WTC11 (cell line): Measurements from ENCODE around the gene GSG1L. TPM values are rescaled to one million over a fixed set of nuclear protein-coding genes. Genes with fewer than 3 reads are reported as not detected.
"Not testable (repeated sequence)": the region's sequence is repeated elsewhere in the genome, so short reads cannot be mapped to it uniquely, and the experiment has no call there.

Source experiments
- ATAC-seq: fragments of 200-7000 bp; cut with Tn5 transposase; 2 replicates; pipeline ENCODE4 v1.10.0; 2021; ENCODE audit warnings: mild to moderate bottlenecking, moderate library complexity
- CTCF ChIA-PET: fragments of 300-600 bp; sonication (Branson Sonifier 250); formaldehyde crosslinking; loops from one replicate; lab custom pipeline; 2021; ENCODE audit warnings: antibody characterized with exemption; lab: Charles Lee
- POLR2A ChIA-PET: fragments of 350-600 bp; sonication (Branson Sonifier 250); formaldehyde crosslinking; loops from one replicate; lab custom pipeline; 2021; ENCODE audit warnings: antibody characterized with exemption; lab: Charles Lee
- DNase-seq: peaks from one replicate; pipeline ENCODE4 v3.0.0; 2021; ENCODE audit warnings: low spot score
- H3K27ac Mint-ChIP-seq: 2 replicates; pipeline ENCODE4 v1.8.0; 2021; ENCODE audit warnings: mixed read lengths
- H3K27me3 Mint-ChIP-seq: 2 replicates; pipeline ENCODE4 v1.8.0; 2021; ENCODE audit warnings: low read depth, mild to moderate bottlenecking, moderate library complexity, mixed read lengths
- H3K36me3 Mint-ChIP-seq: 2 replicates; pipeline ENCODE4 v1.8.0; 2021; ENCODE audit warnings: mixed read lengths
- H3K4me1 Mint-ChIP-seq: 2 replicates; pipeline ENCODE4 v1.8.0; 2022; ENCODE audit warnings: mixed read lengths
- H3K4me3 Mint-ChIP-seq: 2 replicates; pipeline ENCODE4 v1.8.0; 2021; ENCODE audit warnings: mild to moderate bottlenecking, moderate library complexity, mixed read lengths
- H3K9me3 Mint-ChIP-seq: 2 replicates; pipeline ENCODE4 v1.8.0; 2021; ENCODE audit warnings: mixed read lengths
- JUN ChIP-seq: sonication (generic); formaldehyde crosslinking; IDR thresholded peaks from 2 replicates; pipeline ENCODE4 v1.8.0; 2023; ENCODE audit warnings: mild to moderate bottlenecking, missing genetic modification reagents
- OVOL2 ChIP-seq: fragments of 250-450 bp; sonication (Bioruptor Pico); IDR thresholded peaks from 2 replicates; pipeline ENCODE4 v1.9.0; 2021; ENCODE audit warnings: mild to moderate bottlenecking, borderline replicate concordance
- TP53 ChIP-seq: sonication (generic); formaldehyde crosslinking; IDR thresholded peaks from 2 replicates; pipeline ENCODE4 v1.8.1; 2023; ENCODE audit warnings: mild to moderate bottlenecking, missing genetic modification reagents
- total RNA-seq: library from RNA; stranded (reverse); gene quantifications from 3 replicates; pipeline ENCODE4 v1.2.3, GENCODE V29; 2021
- TF ChIP-seq, protein P1 (sequence below): sonication (generic); formaldehyde crosslinking; IDR thresholded peaks from 2 replicates; pipeline ENCODE4 v1.8.0; 2023; ENCODE audit warnings: missing genetic modification reagents, mild to moderate bottlenecking, borderline replicate concordance
- TF ChIP-seq, protein P2 (sequence below): sonication (generic); formaldehyde crosslinking; IDR thresholded peaks from 2 replicates; pipeline ENCODE4 v1.8.1; 2023; ENCODE audit warnings: mild to moderate bottlenecking, missing genetic modification reagents
- TF ChIP-seq, protein P3 (sequence below): fragments of 250-450 bp; sonication (Bioruptor Pico); IDR thresholded peaks from 2 replicates; pipeline ENCODE4 v1.9.0; 2021; ENCODE audit warnings: mild to moderate bottlenecking, borderline replicate concordance
- TF ChIP-seq, protein P4 (sequence below): fragments of 250-450 bp; sonication (Bioruptor Pico); conservative IDR thresholded peaks from 2 replicates; pipeline ENCODE4 v1.9.0; 2021; ENCODE audit warnings: mild to moderate bottlenecking
- TF ChIP-seq, protein P5 (sequence below): sonication (generic); formaldehyde crosslinking; IDR thresholded peaks from 2 replicates; pipeline ENCODE4 v1.8.1; 2022; ENCODE audit warnings: low read depth, missing genetic modification reagents, borderline replicate concordance

The GSG1L gene
- total RNA-seq, 1 experiment from 2014 or later = 0.28 TPM

DNA sequence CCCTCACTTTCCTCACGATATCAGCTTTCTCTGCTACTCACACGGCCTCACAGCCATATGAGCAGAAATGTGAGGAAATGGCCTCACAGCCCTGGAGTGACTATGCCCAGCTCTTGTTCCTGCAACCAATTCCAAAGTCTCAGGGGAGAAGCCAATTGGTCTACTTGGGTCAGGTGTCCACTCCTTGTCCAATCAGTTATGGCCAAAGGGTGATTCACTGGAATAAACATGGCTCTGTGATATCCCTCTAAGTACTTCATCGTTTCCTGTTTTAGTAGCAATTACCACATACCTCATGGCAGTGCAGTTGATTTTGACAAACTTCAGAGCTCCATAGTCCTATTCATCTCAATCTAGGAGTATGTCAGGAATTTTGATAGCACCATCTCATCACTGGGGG, 318.2 kb downstream of the GSG1L start (continued):
- TF ChIP-seq, protein P1, sequence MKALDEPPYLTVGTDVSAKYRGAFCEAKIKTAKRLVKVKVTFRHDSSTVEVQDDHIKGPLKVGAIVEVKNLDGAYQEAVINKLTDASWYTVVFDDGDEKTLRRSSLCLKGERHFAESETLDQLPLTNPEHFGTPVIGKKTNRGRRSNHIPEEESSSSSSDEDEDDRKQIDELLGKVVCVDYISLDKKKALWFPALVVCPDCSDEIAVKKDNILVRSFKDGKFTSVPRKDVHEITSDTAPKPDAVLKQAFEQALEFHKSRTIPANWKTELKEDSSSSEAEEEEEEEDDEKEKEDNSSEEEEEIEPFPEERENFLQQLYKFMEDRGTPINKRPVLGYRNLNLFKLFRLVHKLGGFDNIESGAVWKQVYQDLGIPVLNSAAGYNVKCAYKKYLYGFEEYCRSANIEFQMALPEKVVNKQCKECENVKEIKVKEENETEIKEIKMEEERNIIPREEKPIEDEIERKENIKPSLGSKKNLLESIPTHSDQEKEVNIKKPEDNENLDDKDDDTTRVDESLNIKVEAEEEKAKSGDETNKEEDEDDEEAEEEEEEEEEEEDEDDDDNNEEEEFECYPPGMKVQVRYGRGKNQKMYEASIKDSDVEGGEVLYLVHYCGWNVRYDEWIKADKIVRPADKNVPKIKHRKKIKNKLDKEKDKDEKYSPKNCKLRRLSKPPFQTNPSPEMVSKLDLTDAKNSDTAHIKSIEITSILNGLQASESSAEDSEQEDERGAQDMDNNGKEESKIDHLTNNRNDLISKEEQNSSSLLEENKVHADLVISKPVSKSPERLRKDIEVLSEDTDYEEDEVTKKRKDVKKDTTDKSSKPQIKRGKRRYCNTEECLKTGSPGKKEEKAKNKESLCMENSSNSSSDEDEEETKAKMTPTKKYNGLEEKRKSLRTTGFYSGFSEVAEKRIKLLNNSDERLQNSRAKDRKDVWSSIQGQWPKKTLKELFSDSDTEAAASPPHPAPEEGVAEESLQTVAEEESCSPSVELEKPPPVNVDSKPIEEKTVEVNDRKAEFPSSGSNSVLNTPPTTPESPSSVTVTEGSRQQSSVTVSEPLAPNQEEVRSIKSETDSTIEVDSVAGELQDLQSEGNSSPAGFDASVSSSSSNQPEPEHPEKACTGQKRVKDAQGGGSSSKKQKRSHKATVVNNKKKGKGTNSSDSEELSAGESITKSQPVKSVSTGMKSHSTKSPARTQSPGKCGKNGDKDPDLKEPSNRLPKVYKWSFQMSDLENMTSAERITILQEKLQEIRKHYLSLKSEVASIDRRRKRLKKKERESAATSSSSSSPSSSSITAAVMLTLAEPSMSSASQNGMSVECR (CRISPR knock-in tag) = no peak
- TF ChIP-seq, protein P2, sequence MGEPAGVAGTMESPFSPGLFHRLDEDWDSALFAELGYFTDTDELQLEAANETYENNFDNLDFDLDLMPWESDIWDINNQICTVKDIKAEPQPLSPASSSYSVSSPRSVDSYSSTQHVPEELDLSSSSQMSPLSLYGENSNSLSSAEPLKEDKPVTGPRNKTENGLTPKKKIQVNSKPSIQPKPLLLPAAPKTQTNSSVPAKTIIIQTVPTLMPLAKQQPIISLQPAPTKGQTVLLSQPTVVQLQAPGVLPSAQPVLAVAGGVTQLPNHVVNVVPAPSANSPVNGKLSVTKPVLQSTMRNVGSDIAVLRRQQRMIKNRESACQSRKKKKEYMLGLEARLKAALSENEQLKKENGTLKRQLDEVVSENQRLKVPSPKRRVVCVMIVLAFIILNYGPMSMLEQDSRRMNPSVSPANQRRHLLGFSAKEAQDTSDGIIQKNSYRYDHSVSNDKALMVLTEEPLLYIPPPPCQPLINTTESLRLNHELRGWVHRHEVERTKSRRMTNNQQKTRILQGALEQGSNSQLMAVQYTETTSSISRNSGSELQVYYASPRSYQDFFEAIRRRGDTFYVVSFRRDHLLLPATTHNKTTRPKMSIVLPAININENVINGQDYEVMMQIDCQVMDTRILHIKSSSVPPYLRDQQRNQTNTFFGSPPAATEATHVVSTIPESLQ (CRISPR knock-in tag) = no peak
- TF ChIP-seq, protein P3, sequence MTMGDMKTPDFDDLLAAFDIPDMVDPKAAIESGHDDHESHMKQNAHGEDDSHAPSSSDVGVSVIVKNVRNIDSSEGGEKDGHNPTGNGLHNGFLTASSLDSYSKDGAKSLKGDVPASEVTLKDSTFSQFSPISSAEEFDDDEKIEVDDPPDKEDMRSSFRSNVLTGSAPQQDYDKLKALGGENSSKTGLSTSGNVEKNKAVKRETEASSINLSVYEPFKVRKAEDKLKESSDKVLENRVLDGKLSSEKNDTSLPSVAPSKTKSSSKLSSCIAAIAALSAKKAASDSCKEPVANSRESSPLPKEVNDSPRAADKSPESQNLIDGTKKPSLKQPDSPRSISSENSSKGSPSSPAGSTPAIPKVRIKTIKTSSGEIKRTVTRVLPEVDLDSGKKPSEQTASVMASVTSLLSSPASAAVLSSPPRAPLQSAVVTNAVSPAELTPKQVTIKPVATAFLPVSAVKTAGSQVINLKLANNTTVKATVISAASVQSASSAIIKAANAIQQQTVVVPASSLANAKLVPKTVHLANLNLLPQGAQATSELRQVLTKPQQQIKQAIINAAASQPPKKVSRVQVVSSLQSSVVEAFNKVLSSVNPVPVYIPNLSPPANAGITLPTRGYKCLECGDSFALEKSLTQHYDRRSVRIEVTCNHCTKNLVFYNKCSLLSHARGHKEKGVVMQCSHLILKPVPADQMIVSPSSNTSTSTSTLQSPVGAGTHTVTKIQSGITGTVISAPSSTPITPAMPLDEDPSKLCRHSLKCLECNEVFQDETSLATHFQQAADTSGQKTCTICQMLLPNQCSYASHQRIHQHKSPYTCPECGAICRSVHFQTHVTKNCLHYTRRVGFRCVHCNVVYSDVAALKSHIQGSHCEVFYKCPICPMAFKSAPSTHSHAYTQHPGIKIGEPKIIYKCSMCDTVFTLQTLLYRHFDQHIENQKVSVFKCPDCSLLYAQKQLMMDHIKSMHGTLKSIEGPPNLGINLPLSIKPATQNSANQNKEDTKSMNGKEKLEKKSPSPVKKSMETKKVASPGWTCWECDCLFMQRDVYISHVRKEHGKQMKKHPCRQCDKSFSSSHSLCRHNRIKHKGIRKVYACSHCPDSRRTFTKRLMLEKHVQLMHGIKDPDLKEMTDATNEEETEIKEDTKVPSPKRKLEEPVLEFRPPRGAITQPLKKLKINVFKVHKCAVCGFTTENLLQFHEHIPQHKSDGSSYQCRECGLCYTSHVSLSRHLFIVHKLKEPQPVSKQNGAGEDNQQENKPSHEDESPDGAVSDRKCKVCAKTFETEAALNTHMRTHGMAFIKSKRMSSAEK (CRISPR knock-in tag) = no peak
- no peak for TF ChIP-seq TP53 (CRISPR knock-in tag)

DNA sequence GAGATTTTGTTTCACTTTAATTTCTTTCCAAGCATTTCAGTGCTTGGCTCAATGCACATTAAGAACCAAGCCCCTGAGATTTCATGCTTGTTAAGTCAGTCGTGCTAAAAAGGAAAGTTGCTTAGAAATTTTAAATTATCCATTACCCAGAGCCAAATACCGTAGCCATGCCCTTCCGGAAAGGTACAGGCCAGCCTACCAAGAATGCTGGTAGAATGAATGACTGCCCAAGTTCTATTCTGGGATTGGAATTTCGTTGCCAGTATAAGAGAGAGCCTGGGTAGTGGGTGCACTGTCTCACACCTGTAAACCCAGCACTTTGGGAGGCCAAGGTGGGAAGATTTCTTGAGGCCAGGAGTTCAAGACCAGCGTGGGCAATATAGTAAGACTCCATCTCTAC, 319.6 kb downstream of the GSG1L start:
- Mint-ChIP-seq H3K9me3 (peaks cover 9% of the 10 kb centered on the region), H3K4me3 (no peak overlapping the region), H3K36me3 (peaks cover 14% of the 10 kb centered on the region), H3K27ac (no peak overlapping the region), H3K4me1 (peaks cover 3% of the 10 kb centered on the region), H3K27me3 (no peaks in the 10 kb centered on the region)
- POLR2A ChIA-PET = no interaction called here
- CTCF ChIA-PET = interaction anchor here (2.3 kb wide), 1 partner anchor 45 kb away, joined by 5 read pairs; no protein-coding TSS in a partner anchor
- ATAC-seq (no peak), DNase-seq (no peak)
- TF ChIP-seq, protein P4, sequence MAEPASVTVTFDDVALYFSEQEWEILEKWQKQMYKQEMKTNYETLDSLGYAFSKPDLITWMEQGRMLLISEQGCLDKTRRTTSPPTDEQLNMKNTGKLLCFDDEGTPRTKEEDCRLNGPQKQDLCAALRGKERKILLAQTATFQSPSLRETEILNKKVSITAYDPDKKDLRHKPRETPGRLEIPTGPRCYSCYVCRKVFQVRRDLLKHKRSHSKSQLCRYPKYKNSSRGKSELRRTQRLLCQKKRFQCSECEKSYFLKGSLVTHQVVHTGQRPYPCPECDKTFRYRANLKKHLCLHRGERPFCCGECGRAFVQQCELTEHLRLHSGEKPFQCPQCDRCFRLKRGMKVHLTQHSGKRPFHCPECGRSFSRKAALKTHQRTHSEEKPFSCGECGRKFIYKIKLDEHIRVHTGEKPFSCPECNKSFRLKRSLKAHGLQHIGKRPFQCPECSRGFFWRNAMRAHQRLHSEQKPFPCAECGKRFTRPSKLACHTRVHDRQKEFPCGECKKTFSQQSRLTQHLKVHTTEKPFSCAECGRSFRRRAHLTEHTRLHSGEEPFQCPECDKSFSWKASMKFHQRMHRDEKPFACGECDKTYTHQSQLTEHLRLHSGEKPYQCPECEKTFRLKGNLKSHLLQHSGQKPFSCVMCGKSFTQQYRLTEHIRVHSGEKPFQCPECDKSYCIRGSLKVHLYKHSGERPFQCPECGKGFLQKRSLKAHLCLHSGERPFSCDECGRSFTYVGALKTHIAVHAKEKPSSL (CRISPR knock-in tag) = no peak
- TF ChIP-seq, protein P5, sequence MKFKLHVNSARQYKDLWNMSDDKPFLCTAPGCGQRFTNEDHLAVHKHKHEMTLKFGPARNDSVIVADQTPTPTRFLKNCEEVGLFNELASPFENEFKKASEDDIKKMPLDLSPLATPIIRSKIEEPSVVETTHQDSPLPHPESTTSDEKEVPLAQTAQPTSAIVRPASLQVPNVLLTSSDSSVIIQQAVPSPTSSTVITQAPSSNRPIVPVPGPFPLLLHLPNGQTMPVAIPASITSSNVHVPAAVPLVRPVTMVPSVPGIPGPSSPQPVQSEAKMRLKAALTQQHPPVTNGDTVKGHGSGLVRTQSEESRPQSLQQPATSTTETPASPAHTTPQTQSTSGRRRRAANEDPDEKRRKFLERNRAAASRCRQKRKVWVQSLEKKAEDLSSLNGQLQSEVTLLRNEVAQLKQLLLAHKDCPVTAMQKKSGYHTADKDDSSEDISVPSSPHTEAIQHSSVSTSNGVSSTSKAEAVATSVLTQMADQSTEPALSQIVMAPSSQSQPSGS (CRISPR knock-in tag) = no peak
- TF ChIP-seq JUN (CRISPR knock-in tag) (no peak), OVOL2 (no peak)

DNA sequence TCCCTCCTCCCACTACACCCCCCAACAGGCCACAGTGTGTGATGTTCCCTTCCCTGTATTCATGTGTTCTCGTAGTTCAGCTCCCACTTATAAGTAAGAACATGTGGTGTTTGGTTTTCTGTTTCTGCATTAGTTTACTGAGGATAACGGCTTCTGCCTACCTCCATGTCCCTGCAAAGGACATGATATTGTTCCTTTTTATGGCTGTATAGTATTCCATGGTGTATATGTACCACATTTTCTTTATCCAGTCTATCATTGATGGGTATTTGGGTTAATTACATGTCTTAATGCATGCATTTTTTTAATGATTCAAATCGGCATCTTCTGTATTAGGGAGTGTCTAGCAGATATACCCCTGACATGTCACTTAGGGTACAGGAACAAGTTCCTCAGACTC, 320.5 kb downstream of the GSG1L start:
- H3K9me3 Mint-ChIP-seq, DNase-seq, H3K4me1 Mint-ChIP-seq, H3K27ac Mint-ChIP-seq, H3K27me3 Mint-ChIP-seq, ATAC-seq, H3K4me3 Mint-ChIP-seq, POLR2A ChIA-PET: not testable (repeated sequence)
- CTCF ChIA-PET = interaction anchor here (2.3 kb wide), 1 partner anchor 44 kb away, joined by 5 read pairs; no protein-coding TSS in a partner anchor
- H3K36me3 Mint-ChIP-seq = peaks cover 14% of the 10 kb centered on the region
